Neural progenitor cell (in vitro differentiated cells): ENCODE measurements around the gene COL11A2. TPM values are rescaled to one million over a fixed set of nuclear protein-coding genes. Genes with fewer than 3 reads are reported as not detected.
A peak's percentile ranks its signal among the peaks of the same experiment; 100 is the strongest.

ENCODE experiments used
- DNase-seq: peaks from one replicate; pipeline ENCODE4 v3.0.0-alpha.2; 2016; ENCODE audit warnings: low spot score
- H2AFZ ChIP-seq: fragments of 200-600 bp; sonication (generic); replicated peaks from 2 replicates; pipeline ENCODE4 v1.6.1; 2016; ENCODE audit warnings: antibody characterized with exemption
- H3F3A ChIP-seq: fragments of 200-600 bp; sonication (generic); 2 replicates; pipeline ENCODE4 v1.6.1; 2016; ENCODE audit warnings: antibody characterized with exemption, low read depth
- H3K27ac ChIP-seq: fragments of 200-600 bp; sonication (generic); 2 replicates; pipeline ENCODE4 v1.5.1; 2016; ENCODE audit warnings: mild to moderate bottlenecking
- H3K27me3 ChIP-seq: fragments of 200-600 bp; sonication (generic); 2 replicates; pipeline ENCODE4 v1.6.1; 2016; ENCODE audit warnings: mild to moderate bottlenecking, moderate library complexity
- H3K36me3 ChIP-seq: fragments of 200-600 bp; sonication (generic); 2 replicates; pipeline ENCODE4 v1.5.1; 2016
- H3K4me1 ChIP-seq: fragments of 200-600 bp; sonication (generic); 2 replicates; pipeline ENCODE4 v1.6.1; 2016; ENCODE audit warnings: mixed run types
- H3K4me2 ChIP-seq: fragments of 200-600 bp; sonication (generic); 2 replicates; pipeline ENCODE4 v1.6.1; 2016
- H3K4me3 ChIP-seq: fragments of 200-600 bp; sonication (generic); 2 replicates; pipeline ENCODE4 v1.5.1; 2016
- H3K79me2 ChIP-seq: fragments of 200-600 bp; sonication (generic); 2 replicates; pipeline ENCODE4 v1.6.1; 2016; ENCODE audit warnings: low read depth
- H3K9ac ChIP-seq: fragments of 200-600 bp; sonication (generic); 2 replicates; pipeline ENCODE4 v1.6.1; 2016
- H3K9me3 ChIP-seq: fragments of 200-600 bp; sonication (generic); 2 replicates; pipeline ENCODE4 v1.5.1; 2016; ENCODE audit warnings: low read depth
- H4K20me1 ChIP-seq: fragments of 200-600 bp; sonication (generic); 2 replicates; pipeline ENCODE4 v1.6.1; 2016; ENCODE audit warnings: low read depth
- H3K27ac Mint-ChIP-seq: 3 replicates; pipeline ENCODE4 v1.8.0; 2021; ENCODE audit warnings: mixed read lengths
- H3K27me3 Mint-ChIP-seq: 2 replicates; pipeline ENCODE4 v1.8.0; 2022; ENCODE audit warnings: low read depth, mild to moderate bottlenecking, inconsistent platforms, moderate library complexity, mixed read lengths; ENCODE audit not compliant: insufficient read depth
- H3K36me3 Mint-ChIP-seq: 3 replicates; pipeline ENCODE4 v1.8.0; 2021; ENCODE audit warnings: mixed read lengths
- H3K4me1 Mint-ChIP-seq: 3 replicates; pipeline ENCODE4 v1.8.0; 2021; ENCODE audit warnings: mixed read lengths
- H3K4me3 Mint-ChIP-seq: 3 replicates; pipeline ENCODE4 v1.8.0; 2021; ENCODE audit warnings: mild to moderate bottlenecking, moderate library complexity, mixed read lengths
- H3K9me3 Mint-ChIP-seq: 3 replicates; pipeline ENCODE4 v1.8.0; 2020; ENCODE audit warnings: mixed read lengths
- EZH2 ChIP-seq: fragments of 200-600 bp; sonication (generic); IDR thresholded peaks from 2 replicates; pipeline ENCODE4 v1.6.1; 2017; ENCODE audit warnings: antibody characterized with exemption, mild to moderate bottlenecking, moderate library complexity
- EZH2phosphoT487 ChIP-seq: fragments of 200-600 bp; sonication (generic); IDR thresholded peaks from 2 replicates; pipeline ENCODE4 v1.6.1; 2017; ENCODE audit warnings: antibody characterized with exemption
- total RNA-seq: library from RNA; depleted of rRNA; stranded (reverse); fragments of >200 nt; gene quantifications from 2 replicates; pipeline ENCODE4 v1.2.3, GENCODE V29; 2015; ENCODE audit warnings: low replicate concordance
- TF ChIP-seq, protein P1 (sequence below): fragments of 200-600 bp; sonication (generic); IDR thresholded peaks from 2 replicates; pipeline ENCODE4 v1.5.1; 2017; ENCODE audit warnings: antibody characterized with exemption, mild to moderate bottlenecking

Gene COL11A2
- total RNA-seq, 1 donor from 2014 or later: 0.49 TPM

DNA sequence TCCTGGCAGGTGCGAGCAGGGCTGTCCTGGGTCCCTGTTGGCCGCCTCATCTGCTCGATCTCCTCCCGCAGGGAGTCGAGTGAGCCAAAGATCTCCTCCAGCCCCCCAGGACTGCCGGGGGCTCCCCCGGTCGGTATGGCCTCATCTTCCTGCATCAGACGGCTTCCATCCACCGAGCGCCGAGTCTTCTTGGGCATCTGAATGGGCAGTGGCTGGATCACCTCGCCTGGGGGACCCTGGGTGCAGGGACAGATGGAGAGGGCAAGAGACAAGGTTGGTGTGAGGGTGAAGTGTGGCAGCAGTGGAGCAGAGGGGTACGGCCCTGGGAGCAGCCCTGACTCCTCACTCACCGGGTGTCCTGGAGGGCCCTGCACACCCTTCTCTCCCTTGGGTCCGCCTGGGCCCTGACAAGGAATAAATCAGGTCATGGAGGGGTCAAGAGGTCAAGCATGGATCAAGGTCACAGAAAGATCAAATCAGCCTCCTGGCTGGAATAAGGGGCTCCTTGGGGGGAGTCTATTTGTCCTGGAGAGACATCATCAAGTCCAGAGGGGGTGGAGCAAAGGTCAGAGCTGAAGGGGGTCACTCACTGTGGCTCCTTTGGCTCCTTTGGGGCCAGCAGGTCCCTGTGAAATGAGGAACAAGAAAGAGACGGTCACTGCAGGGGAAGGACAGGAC lies 26.5 kb downstream of the COL11A2 start:
- DNase-seq: no peak
- H3K4me3 ChIP-seq: no peak overlapping the region
- no peak overlapping the region for H3K27ac ChIP-seq
- Mint-ChIP-seq H3K9me3 (no peaks in the 10 kb centered on the region), H3K36me3 (no peaks in the 10 kb centered on the region), H3K27ac (no peak overlapping the region), H3K27me3 (peaks cover 12% of the 10 kb centered on the region), H3K4me1 (peaks cover 16% of the 10 kb centered on the region), H3K4me3 (no peak overlapping the region)
- H3K9ac ChIP-seq: no peak overlapping the region
- peaks cover 17% of the 10 kb centered on the region for H3K27me3 ChIP-seq
- TF ChIP-seq EZH2phosphoT487: no peak
- TF ChIP-seq, protein P1, sequence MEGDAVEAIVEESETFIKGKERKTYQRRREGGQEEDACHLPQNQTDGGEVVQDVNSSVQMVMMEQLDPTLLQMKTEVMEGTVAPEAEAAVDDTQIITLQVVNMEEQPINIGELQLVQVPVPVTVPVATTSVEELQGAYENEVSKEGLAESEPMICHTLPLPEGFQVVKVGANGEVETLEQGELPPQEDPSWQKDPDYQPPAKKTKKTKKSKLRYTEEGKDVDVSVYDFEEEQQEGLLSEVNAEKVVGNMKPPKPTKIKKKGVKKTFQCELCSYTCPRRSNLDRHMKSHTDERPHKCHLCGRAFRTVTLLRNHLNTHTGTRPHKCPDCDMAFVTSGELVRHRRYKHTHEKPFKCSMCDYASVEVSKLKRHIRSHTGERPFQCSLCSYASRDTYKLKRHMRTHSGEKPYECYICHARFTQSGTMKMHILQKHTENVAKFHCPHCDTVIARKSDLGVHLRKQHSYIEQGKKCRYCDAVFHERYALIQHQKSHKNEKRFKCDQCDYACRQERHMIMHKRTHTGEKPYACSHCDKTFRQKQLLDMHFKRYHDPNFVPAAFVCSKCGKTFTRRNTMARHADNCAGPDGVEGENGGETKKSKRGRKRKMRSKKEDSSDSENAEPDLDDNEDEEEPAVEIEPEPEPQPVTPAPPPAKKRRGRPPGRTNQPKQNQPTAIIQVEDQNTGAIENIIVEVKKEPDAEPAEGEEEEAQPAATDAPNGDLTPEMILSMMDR: no peak
- TF ChIP-seq EZH2: no peak
- H2AFZ ChIP-seq: no peak overlapping the region
- H3F3A ChIP-seq: no peaks in the 10 kb centered on the region
- no peak overlapping the region for H3K4me2 ChIP-seq
- H3K36me3 ChIP-seq: no peaks in the 10 kb centered on the region
- no peaks in the 10 kb centered on the region for H4K20me1 ChIP-seq
- no peaks in the 10 kb centered on the region for H3K4me1 ChIP-seq
- no peaks in the 10 kb centered on the region for H3K79me2 ChIP-seq
- H3K9me3 ChIP-seq: no peaks in the 10 kb centered on the region

DNA sequence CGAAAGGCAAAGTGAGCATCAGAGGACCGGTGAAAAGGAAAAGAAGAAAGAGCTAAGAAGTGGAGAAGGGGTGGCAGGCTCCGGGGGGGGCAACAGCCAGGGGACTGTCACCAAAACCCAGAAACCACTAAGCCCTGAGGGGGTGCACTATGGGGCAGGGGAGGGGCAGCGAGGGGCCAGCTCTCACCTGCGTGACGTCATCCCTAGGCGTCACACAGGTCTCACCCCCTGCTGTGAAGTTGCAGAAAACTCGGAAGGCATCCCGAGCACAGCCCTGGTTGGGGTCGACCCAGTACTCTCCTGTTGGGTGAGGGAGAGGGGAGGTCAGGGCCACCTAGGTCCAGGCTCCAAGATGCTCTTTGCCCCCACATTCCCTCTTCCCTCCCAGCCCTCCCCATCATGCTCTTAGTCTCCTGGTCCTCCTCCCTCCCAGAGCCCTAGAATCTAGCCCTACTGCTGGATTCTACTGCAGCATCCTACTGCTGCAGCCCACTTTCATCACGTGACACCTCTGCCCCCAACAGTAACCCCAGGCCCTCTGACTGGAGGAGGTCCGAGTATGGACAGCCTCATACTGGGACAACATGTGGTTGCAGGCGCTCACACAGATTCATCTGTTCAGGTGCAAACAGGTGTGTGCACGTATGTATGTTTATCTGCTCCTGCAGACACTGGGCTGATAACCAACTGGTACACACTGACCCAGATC lies 27.4 kb downstream of the COL11A2 start:
- Mint-ChIP-seq H3K36me3 (no peaks in the 10 kb centered on the region), H3K4me3 (no peak overlapping the region), H3K9me3 (no peaks in the 10 kb centered on the region), H3K27ac (peak overlapping the region; percentile 57), H3K27me3 (peaks cover 12% of the 10 kb centered on the region), H3K4me1 (peaks cover 16% of the 10 kb centered on the region)
- Histone ChIP-seq H3F3A (no peaks in the 10 kb centered on the region), H3K79me2 (no peaks in the 10 kb centered on the region), H3K36me3 (no peaks in the 10 kb centered on the region), H3K9ac (no peak overlapping the region), H3K27me3 (peaks cover 18% of the 10 kb centered on the region), H3K4me2 (no peak overlapping the region), H4K20me1 (no peaks in the 10 kb centered on the region), H3K9me3 (no peaks in the 10 kb centered on the region), H3K4me1 (no peaks in the 10 kb centered on the region), H3K27ac (no peak overlapping the region), H2AFZ (no peak overlapping the region), H3K4me3 (no peak overlapping the region)
- TF ChIP-seq, protein P1: no peak
- TF ChIP-seq EZH2 (no peak), EZH2phosphoT487 (no peak)
- DNase-seq: no peak

DNA sequence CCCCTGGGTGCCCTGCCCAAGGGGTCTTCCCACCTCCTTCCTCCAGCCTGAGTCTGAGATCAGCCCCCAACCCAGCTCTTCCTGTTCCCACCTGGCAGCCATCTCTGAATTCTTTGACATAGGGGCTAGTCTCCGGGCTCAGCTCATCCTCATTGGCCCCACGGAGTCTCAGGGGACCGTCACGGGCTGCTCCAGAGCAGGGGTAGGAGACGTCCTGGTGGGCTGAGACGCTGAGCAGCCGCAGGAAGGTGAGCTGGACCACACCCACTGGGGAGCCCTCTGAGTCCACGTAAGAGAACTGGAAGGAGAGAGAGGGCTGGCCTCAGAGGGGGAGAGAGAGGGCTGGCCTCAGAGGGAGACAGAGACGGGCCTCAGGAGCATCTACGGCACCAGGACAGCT lies 28.1 kb downstream of the COL11A2 start:
- Histone ChIP-seq H3K36me3 (no peaks in the 10 kb centered on the region), H3K4me3 (no peak overlapping the region), H4K20me1 (no peaks in the 10 kb centered on the region), H3F3A (no peaks in the 10 kb centered on the region), H3K27ac (no peak overlapping the region), H3K9ac (no peak overlapping the region), H3K27me3 (peaks cover 18% of the 10 kb centered on the region), H3K4me2 (no peak overlapping the region), H3K4me1 (no peaks in the 10 kb centered on the region), H3K79me2 (no peaks in the 10 kb centered on the region), H3K9me3 (no peaks in the 10 kb centered on the region), H2AFZ (no peak overlapping the region)
- peaks cover 12% of the 10 kb centered on the region for H3K27me3 Mint-ChIP-seq
- TF ChIP-seq, protein P1: no peak
- no peak for TF ChIP-seq EZH2phosphoT487
- TF ChIP-seq EZH2: no peak
- H3K4me3 Mint-ChIP-seq: no peak overlapping the region
- H3K36me3 Mint-ChIP-seq: no peaks in the 10 kb centered on the region
- DNase-seq: no peak
- H3K27ac Mint-ChIP-seq: no peak overlapping the region
- no peaks in the 10 kb centered on the region for H3K9me3 Mint-ChIP-seq
- peaks cover 16% of the 10 kb centered on the region for H3K4me1 Mint-ChIP-seq
